HG03097 (cell line): ENCODE data around the gene PBX3.

Source experiments
- ATAC-seq: cut with Tn5 transposase; IDR thresholded peaks from one replicate; pipeline ENCODE4 v1.9.1; 2021; ENCODE audit not compliant: unreplicated experiment, low FRiP score

The PBX3 gene

DNA sequence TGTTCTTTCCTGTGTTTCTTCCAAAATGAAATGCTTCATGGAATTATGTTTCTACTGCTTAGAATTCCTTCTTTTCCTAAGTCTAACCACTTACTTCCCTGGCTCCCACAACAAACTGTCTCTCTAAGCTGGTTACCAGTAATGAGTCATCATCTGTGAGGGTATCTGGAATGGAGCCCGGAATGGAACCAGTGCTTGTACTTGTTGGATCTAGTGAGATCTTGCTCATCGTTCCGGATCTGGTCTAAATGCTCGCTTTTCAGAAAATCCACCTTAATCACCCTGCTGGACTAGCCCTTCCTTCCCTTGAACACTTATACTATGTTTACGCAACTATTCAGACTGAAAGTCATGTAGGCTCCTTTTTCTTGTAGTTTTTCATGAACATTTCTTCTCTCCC is 184.8 kb downstream of the PBX3 start:
- no peak for ATAC-seq

DNA sequence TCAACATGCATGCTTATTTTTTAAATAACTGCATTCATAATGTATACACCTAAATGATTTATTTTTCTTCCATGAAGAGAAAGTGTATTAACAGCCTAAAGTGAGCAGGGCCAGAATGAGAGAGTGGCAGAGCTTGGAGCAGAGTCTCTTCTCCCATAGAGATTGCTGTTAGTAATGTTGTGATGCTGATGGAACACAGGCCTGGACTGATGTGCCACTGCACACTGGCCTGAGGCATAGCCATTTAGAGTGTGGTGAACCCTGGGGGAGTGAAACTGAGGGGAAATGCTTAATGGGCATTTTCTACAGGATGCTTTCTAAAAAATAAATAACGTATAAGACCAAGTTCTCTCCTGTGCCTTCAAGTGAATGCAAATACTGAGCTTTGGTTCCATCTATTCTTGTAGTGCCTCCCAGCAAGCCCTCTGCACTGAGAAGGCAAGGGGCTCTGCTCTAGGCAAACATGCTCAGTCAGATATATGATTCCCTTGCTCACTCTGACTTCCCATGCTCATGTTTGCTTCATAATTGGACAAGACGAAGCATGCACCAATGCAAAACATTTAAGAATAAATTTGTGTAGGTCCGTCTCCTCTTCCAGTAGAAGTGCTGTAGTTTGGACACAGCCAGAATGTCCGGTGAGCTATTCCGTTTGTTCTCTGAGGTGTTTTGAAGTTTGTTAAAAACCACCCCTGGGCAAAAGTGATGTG is 185.7 kb downstream of the PBX3 start:
- ATAC-seq = no peak

DNA sequence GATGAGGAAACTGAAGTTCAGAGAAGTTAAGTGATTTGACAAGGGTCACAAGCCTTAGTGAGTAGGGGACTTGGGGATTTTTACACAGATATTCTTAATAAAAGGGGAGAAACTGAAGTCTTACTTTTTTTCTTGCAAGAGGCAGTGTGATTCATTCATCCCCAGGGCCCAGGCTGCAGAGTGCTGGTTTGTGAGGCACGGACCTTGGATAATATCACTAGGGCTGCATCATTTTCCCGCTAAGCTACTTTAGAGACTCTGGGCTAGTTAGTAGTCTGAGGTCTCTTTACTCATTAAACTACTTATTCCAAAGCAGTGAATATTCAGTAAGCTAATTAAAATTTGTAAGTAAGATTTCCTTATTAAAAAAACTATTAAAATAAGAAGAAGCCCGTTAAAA is 195.0 kb downstream of the PBX3 start:
- ATAC-seq = no peak

DNA sequence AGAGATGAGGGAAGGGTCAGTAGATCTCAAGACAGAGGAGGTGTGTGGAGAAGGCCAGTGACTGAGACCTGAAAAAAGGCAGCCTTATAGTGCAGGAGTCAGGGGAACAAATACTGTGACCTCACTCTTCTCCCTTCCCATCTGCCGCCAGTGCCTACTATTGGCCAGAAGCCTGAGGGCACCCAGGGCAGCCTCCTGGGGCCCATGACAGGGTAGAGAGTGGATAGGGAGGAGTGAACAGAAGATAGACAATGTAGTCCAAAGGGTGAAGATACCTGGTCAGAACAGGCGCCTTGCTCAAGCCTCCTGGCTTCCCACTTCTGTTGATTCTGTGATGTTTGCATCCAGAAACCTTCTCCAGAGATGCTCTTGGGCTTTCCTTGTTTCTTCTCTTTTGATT is 196.7 kb downstream of the PBX3 start:
- no peak for ATAC-seq

DNA sequence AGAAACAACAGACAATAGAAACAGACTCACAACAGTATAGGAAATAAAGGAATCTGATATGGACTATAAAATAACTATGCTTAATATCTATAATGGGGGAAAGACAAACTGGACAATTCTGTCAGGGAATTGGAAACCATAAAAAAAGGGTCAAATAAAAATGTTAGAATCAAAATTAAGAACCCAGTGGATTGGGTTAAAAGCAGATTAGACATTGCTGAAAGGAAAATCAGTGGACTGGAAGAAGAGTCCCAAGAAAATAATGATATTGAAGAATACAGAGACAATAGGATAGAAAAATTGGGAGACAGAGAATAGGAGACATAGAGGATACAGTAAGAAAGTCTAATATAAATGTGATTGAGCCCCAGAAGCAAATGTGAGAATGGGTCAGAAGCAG is 199.2 kb downstream of the PBX3 start:
- no peak for ATAC-seq

DNA sequence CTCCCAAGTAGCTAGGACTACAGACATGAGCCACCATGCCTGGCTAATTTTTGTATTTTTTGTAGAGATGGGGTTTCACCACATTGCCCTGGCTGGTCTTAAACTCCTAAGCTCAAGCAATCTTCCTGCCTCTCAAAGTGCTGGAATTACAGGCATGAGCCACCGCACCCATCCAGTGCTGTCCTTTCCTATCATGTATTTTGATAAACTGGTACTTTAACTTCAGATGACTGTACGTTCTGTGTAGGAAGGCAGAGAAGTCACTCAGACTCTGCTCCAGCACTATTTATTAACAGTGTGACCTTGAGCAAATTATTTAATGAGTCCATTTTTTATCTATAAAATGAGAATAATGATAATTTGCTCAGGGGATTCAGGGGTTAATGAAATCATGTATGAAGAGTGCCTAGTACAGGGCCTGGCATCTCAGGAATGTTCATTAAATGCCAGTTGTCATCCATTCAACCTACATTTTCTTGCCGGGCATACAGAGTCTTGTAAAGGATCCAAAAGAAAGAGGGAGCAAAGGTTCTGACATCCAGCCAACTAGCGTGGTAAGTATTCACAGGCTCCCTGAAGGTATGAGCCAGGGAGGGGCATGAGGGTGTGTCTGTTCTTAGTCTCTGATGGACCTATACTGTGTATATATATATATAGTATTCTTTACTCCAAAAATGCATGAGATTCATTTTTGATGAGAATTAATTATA is 201.9 kb downstream of the PBX3 start:
- ATAC-seq = no peak

DNA sequence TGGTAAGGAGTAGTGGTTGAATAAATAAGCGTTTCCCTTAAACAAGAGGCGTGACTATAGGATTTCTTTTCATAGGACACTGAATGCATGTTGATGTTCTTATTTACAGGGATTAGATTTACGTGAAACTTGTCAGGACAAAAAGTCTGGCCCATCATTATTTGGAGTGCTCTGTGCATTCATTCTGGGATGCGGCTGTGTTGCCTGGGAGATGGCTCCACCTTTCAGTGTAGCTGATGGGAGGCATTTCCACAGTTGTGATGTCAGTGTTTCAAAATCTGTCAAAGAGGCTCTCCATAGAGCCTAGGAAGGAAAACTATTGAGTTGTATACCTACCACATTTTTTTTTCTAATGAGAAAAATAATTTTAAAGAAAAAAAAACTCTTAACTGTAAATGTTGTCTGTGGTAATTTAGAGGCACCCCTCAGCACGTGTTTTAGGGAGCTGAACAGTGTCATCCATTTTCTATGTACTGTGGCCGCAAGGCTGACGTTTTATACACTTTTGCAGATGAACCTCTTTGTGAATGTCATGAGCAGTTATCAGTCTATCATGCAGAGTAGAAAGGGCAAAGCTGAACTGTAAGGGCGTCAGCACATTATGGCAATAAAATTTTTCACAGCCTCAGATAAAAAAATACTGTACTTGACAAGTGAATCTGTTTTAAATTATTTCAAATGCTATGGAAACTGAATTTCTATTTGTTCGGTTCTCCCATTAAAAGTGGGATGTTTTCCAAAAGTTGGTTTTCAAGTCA is 202.7 kb downstream of the PBX3 start:
- ATAC-seq = no peak

DNA sequence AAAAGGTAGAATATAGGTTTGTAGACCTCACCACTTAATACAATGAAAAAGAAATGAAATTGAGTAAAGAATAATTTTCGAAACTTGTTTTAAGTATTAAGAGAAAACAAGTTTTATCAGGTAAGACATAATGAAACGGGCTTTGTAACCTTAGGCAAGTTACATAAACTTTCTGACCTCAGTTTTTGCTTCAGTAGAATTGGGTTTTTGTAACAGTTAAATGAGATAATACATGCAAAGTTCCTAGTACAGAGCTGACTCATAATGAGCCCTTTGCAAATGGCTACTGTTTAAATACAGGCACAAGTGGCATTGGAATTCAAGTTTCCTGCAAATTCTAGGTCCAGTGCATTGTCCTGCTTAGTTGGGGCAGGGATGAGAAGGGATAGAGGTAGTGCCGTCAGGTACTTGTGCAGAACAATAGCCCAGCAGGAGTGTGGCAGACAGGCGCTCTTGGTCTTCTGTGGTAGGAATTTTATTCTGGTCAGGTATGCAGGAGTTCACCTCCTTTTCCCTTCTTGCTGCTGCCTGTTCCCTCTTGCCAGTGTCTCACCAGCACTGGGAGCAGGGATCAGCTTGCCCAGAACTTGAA is 203.8 kb downstream of the PBX3 start:
- ATAC-seq = no peak

DNA sequence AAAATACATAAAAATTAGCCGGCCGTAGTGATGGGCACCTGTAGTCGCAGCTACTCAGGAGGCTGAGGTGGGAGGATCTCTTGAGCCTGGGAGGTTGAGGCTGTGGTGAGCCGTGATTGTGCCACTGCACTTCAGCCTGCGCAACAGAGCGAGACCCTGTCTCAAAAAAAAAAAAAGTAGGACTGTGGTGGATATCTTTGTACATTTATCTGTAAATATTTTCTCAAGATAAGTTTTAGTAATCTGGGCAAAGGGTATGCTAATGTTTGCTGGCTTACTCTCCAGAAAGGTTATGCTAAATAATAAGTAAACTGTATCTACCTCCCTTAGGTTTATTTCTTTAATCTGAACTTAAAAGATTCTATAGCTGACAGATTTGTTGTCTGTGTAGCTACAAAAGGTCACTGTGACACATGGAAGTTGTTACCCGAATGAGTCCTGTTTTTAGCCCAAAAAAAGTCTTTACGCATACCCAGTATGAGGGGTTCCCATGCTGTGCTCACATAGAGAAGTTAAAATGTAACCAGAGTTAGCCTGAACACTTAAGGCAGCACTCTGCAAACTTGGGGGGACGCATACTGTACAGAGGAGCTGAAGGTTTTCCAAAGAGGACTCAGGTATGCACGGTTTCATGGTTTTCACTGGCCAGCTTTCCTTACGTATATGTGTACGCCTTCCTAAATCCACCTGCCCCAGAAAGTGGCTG is 206.3 kb downstream of the PBX3 start:
- ATAC-seq = no peak

DNA sequence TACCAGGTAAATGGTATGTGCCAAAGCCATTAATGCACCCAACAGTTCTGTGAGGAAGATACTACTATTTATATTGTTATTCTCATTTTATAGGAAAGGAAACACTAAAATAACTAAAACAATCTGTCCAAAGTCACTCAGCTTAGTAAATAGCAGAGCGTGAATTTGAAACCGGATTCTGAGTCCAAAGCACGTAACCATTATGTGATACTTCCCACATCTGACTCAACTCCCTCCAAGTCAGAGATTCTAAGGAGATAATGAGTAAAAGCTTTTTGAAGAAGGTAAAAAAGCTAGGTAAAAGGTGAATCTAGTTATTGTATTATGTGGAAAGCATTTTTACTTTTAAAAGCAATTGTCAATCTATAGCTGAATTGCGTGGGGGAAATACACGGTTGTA is 208.9 kb downstream of the PBX3 start:
- ATAC-seq = no peak

DNA sequence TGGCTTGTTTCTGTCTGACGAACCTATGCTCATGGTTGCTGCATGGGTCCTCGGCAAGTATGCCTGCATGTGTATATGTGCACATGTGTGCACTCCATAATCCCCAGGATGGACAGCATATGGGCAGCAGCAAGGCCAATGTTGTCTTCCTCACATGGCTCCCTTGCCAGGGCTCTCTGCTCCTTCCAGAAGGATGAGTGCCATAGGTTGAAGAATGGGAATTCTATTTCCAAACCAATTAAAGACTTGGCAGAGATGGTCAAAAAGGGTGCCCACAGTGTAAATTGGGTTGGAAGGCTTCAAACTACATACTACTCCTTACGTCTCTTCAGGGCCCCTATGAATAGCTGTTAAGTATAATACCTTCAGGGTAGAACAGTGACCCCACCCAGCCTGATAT is 212.1 kb downstream of the PBX3 start:
- no peak for ATAC-seq

DNA sequence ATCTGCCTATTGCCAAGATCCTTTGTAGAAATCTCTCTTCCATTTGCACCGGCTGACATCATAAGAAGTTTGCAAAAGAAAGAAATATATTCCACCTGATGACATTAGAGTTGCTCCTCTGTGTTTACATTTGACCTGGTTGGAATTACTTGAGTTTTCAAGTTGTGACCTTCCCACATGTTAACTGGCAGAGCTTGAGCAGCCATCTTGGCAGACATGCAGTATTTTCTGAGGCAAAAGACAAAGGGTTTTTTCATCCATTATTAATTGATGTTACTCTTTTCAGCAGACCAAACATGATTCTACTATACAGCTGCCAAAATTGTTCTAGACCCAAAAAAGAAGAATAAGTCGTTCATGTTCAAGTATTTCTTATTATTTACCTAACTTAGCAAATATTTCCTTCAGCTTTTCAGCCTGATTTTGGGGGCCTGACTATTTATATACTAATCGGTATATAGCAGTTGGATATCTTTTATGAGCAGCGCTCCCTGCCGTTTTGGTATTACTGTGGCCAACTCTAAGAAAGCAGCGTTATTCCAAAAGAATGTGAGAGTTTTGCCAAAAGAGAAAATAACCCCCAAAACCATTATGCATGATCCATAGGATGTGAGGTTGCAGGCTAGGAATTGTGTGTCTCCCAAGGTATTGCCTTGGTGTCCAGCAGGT is 212.9 kb downstream of the PBX3 start:
- no peak for ATAC-seq

DNA sequence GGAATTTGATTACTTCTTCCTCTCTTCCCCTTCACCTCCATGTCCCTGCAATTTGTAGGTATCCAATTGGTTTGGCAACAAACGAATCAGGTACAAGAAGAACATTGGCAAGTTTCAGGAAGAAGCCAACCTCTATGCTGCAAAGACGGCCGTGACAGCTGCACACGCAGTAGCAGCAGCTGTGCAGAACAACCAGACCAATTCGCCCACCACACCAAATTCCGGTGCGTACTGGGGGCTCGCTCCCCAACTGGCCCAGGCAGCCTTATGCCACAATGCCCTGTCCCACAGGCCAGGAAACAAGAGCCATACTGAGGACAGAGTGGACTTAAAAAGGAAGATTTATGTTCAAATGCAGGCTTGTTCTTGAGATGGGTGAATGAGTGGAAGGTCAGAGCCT is 213.5 kb downstream of the PBX3 start:
- ATAC-seq = no peak

DNA sequence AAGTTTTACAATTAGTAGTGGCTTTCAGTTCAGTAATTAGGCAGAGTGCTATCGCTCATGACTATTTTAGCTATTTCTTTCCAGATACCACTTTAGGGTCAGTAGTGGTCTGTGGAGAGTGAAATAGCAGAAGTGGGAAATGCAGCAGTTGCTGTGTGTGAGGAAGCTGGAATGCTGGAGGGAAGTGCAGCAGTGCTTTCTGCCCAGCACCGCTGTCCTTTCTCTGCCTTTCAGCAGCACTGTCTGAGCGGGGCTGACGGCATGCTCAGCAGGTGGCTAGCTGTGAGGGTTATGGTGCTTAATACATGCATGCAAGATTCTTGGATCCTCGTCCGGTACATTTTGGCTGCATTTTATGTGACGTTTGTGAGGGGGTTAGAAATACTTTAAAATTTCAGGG is 213.9 kb downstream of the PBX3 start:
- no peak for ATAC-seq

DNA sequence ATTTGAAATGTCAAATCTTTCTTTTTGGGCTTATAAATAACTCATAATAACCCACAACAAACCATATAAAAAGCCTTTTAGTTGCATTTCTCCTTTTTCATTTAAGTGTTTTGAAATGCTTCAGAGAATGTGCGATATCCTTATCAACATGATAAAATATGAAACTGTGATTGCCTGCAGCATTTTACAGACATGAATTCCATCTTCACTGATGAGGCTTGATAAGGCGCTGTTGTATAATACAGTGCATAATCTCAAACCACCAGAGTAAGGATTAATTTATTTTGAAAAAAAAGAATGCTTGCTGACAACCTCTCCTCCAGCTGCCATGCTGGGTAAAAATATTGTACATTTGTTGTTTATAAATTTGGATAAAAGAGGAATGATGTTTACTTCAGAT is 216.8 kb downstream of the PBX3 start:
- ATAC-seq = no peak

DNA sequence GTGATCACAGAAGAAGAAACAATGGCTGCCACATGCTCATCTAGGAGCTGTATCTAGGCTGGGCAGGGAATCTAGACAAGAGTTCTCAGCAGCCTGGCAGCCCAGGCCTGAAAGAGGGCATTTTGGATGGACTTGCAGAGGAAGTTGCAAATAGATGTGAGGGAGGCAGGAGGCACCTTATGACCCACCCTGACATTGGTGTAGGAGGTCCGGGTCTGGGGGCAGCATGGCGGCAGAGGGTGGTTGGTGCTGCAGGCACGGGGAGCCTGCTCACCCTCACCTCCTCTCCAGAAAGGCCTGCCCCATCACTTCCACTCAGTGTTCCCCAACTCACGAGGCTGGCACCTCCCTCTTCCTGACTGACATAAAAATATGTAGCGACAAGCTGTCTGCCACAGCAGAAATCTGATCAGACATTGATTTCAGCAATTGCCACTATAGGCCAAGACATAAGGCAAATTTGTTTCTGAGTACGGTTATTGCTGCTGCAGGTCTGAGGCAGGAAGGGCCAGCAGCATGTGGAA is 217.6 kb downstream of the PBX3 start:
- no peak for ATAC-seq

DNA sequence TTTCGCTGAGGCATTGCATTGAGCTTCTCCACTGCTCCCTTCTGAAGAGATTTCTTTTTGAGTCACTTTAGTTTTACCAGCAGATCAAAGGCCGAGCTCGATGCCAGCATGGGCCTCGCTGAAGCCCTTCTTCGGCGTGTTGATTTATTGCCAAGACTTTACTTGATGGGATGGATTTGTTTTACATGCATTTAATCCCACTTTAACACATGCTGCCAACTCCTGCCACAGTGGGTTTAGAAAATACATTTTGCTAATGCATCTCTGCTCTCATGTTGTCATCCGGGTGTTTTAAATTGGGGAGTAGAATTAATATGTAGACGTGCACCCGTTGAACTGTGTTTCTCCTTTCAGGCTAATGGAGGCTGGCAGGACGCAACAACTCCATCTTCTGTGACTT is 218.3 kb downstream of the PBX3 start:
- no peak for ATAC-seq

DNA sequence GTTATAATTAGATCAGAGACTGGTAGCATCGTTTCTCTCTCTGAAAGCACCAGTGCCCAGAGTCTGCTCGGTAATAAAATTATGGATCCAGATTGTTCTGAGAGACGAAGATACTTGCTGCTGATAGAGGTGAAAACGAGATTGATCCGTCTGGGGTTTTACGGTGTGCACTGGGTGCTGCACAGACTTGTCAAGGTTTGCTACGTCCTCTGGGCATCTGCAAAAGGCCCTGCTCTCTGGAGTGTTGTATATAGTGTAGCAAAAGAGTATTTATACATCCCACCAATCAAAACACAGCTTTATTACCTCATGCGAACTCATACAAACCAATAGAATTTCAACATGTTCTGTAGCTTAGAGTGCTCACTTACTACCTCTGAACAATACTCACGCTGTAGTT is 219.3 kb downstream of the PBX3 start:
- no peak for ATAC-seq

DNA sequence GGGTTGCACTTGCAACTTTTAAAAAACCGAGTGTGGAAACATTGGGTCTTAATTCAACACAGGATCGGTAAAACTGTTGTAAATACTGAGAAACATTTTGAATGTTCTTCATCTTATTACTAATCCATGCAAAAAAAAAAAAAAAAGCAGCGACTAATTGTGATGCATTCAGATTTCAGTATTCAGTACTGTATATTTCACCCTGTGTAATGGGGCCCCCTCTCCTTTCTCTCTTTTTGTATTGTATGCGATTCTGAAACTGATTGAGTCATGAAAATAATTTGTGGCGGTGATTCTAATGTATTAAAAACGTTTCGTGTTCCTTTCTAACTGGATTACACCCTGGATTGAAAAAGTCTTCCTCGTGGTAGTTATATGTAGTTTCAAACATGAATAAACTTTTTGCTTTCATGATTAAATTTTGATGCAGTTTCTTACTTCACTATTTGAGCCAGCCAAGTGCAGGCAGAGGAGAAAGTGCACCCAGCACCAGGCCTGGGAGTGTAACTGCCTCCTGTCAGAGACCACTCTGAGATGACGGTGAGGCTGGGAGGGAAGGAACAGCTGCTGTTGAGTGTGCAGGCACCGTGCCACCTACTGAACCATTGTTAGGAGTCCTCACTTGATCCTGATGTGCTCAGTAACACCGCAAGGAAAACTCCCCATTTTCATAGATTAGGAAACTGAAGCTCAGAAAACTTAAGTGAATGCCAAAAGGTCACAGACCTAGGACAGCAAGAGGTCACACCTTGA is 220.0 kb downstream of the PBX3 start:
- ATAC-seq = no peak
